WERI-Rb-1 (cell line): ENCODE data around the gene SEPTIN10.
"Not testable (repeated sequence)": the region's sequence is repeated elsewhere in the genome, so short reads cannot be mapped to it uniquely, and the experiment has no call there.

Experiments
- DNase-seq: peaks from one replicate; pipeline ENCODE4 v3.0.0-alpha.2; 2020
- H3K27ac ChIP-seq: fragments of 250-450 bp; sonication (Bioruptor Pico); 2 replicates; pipeline ENCODE4 v1.5.1; 2020; ENCODE audit warnings: mild to moderate bottlenecking, moderate library complexity
- H3K27me3 ChIP-seq: fragments of 250-450 bp; sonication (Bioruptor Pico); 2 replicates; pipeline ENCODE4 v1.5.1; 2021; ENCODE audit warnings: mild to moderate bottlenecking, low read depth, moderate library complexity; ENCODE audit not compliant: insufficient read depth, severe bottlenecking
- H3K36me3 ChIP-seq: fragments of 250-450 bp; sonication (Bioruptor Pico); 2 replicates; pipeline ENCODE4 v1.5.1; 2020; ENCODE audit warnings: mild to moderate bottlenecking, moderate library complexity
- H3K4me3 ChIP-seq: 2 replicates; pipeline ENCODE4 v1.5.1; 2011; ENCODE audit warnings: low read depth, mild to moderate bottlenecking, control low read depth, low read length
- H3K9me3 ChIP-seq: fragments of 250-450 bp; sonication (Bioruptor Pico); 2 replicates; pipeline ENCODE4 v1.5.1; 2021; ENCODE audit warnings: mild to moderate bottlenecking, moderate library complexity; ENCODE audit not compliant: severe bottlenecking
- CTCF ChIP-seq: IDR thresholded peaks from 2 replicates; pipeline ENCODE4 v1.5.1; 2011; ENCODE audit warnings: low read depth, mild to moderate bottlenecking, control low read depth, inconsistent platforms, low read length

SEPTIN10 gene

GRCh38 chr2:109629867-109630266 lies 16.1 kb upstream of the SEPTIN10 start:
- peaks cover 6% of the 10 kb centered on the region for H3K27me3 ChIP-seq
- no peaks in the 10 kb centered on the region for H3K9me3 ChIP-seq
- no peak for DNase-seq
- no peaks in the 10 kb centered on the region for H3K36me3 ChIP-seq
- H3K27ac ChIP-seq, result no peak overlapping the region
- no peak overlapping the region for H3K4me3 ChIP-seq
- no peak for TF ChIP-seq CTCF

- DNase-seq, H3K9me3 ChIP-seq, H3K27ac ChIP-seq, H3K36me3 ChIP-seq, H3K4me3 ChIP-seq: not testable (repeated sequence)
- H3K27me3 ChIP-seq, result peaks cover 17% of the 10 kb centered on the region
These were observed 14.6 kb upstream of the SEPTIN10 start for GRCh38 chr2:109628321-109628720.

GRCh38 chr2:109624339-109624738 lies 10.6 kb upstream of the SEPTIN10 start:
- Histone ChIP-seq H3K27me3 (peaks cover 24% of the 10 kb centered on the region), H3K9me3 (no peaks in the 10 kb centered on the region), H3K36me3 (no peaks in the 10 kb centered on the region), H3K27ac (no peak overlapping the region), H3K4me3 (no peak overlapping the region)
- DNase-seq, result no peak
- no peak for TF ChIP-seq CTCF

- Histone ChIP-seq H3K36me3 (no peaks in the 10 kb centered on the region), H3K4me3 (no peak overlapping the region), H3K9me3 (no peaks in the 10 kb centered on the region), H3K27ac (no peak overlapping the region), H3K27me3 (peaks cover 24% of the 10 kb centered on the region)
- no peak for TF ChIP-seq CTCF
- no peak for DNase-seq
These were observed 10.2 kb upstream of the SEPTIN10 start for GRCh38 chr2:109623923-109624322.

- peaks cover 24% of the 10 kb centered on the region for H3K27me3 ChIP-seq
- no peak overlapping the region for H3K4me3 ChIP-seq
- TF ChIP-seq CTCF, result no peak
- H3K27ac ChIP-seq, result no peak overlapping the region
- DNase-seq, result no peak
- H3K36me3 ChIP-seq, result no peaks in the 10 kb centered on the region
- no peaks in the 10 kb centered on the region for H3K9me3 ChIP-seq
These were observed 9.5 kb upstream of the SEPTIN10 start for GRCh38 chr2:109623297-109623696.

- no peak for TF ChIP-seq CTCF
- Histone ChIP-seq H3K27ac (no peak overlapping the region), H3K36me3 (no peaks in the 10 kb centered on the region), H3K9me3 (no peaks in the 10 kb centered on the region), H3K4me3 (no peak overlapping the region), H3K27me3 (peaks cover 14% of the 10 kb centered on the region)
- DNase-seq, result no peak
These were observed 5.4 kb upstream of the SEPTIN10 start for GRCh38 chr2:109619032-109619615.
